ENCODE data around the gene PADI2. TPM values are rescaled to one million over a fixed set of nuclear protein-coding genes. Genes with fewer than 3 reads are reported as not detected.

Gene PADI2
- total and polyA plus RNA-seq, 4 donors = 0.25 to 2.4 (median 0.96) TPM

DNA sequence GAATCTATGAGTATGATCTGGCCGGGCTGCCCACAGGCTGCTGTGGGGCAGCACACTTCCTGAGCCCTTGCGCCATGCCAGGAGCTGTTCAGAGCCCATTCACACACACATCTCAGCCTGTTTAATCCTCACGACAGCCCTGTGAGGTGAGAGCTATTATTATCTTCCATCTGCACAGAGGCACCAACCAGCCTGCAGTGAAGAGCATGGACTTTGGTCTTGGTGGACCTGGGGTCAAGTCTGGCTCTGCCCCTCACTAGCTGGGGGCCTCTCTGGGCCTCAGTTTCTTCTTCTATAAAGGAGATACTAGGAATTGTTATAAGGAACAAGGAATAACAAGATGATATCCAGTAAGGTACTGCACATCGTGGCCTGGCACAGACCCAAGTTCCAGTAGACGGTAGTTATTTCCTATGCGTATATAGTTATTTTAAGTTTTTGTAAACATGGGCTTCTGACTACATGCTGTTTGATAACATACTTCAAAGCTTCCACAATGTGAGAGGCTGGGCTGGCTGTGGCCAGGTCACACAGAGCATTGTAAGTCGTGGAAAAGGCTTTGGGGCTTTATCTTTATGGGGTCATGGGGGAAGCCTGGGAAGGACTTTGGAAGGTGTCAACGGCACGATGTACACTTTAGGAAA lies 3.4 kb upstream of the PADI2 start:
- no peaks in the 10 kb centered on the region for H3K9me3 ChIP-seq (ENCODE audit: control insufficient read depth in 4 of 4, low read length in 3 of 4)
- H3K4me3 ChIP-seq (ENCODE audit: low read depth in 1 of 3, low read length in 3 of 3) = no peak overlapping the region
- no peak overlapping the region for H3K27ac ChIP-seq (ENCODE audit: low read depth in 1 of 2, low read length in 2 of 2)
- peaks cover 0 to 3% (median 0%) of the 10 kb centered on the region in 4 donors for H3K27me3 ChIP-seq (ENCODE audit: control insufficient read depth in 4 of 4, insufficient read depth in 4 of 4, low read length in 3 of 4)
- H3K9ac ChIP-seq (ENCODE audit: low read depth in 1 of 2, low read length in 2 of 2) = no peak overlapping the region
- H3K4me1 ChIP-seq (ENCODE audit: control insufficient read depth in 4 of 4, insufficient read depth in 4 of 4, low read length in 3 of 4) = peaks cover 0 to 8% (median 1%) of the 10 kb centered on the region in 4 donors
- 51% methylated on average over 9 of the region's 9 CpGs for WGBS
- H3K36me3 ChIP-seq (ENCODE audit: control insufficient read depth in 4 of 4, insufficient read depth in 3 of 4, low read depth in 1 of 4, low read length in 3 of 4) = no peaks in the 10 kb centered on the region
- DNase-seq (ENCODE audit: low spot score) = no peak
- TF ChIP-seq MAX (IDR thresholded peaks at IDR 0.05) = no peak
- TF ChIP-seq HNF4A (conservative IDR thresholded peaks at IDR 0.05) = peak in 1 of 2 donors; percentile 23

GRCh38 chr1:17121881-17122280 lies 2.6 kb upstream of the PADI2 start:
- TF ChIP-seq RXRA (IDR thresholded peaks at IDR 0.05) (no peak), MAX (IDR thresholded peaks at IDR 0.05) (no peak), RAD21 (IDR thresholded peaks at IDR 0.05) (no peak), SP1 (IDR thresholded peaks at IDR 0.05) (no peak), HNF4G (IDR thresholded peaks at IDR 0.05) (no peak), NR2F2 (IDR thresholded peaks at IDR 0.05) (no peak), ZBTB33 (IDR thresholded peaks at IDR 0.05) (no peak)
- H3K27me3 ChIP-seq (ENCODE audit: control insufficient read depth in 4 of 4, insufficient read depth in 4 of 4, low read length in 3 of 4) = peaks cover 0 to 4% (median 0%) of the 10 kb centered on the region in 4 donors
- WGBS = 88% methylated on average over 8 of the region's 8 CpGs
- H3K9me3 ChIP-seq (ENCODE audit: control insufficient read depth in 4 of 4, low read length in 3 of 4) = no peaks in the 10 kb centered on the region
- H3K9ac ChIP-seq (ENCODE audit: low read depth in 1 of 2, low read length in 2 of 2) = no peak overlapping the region
- H3K4me1 ChIP-seq (ENCODE audit: control insufficient read depth in 4 of 4, insufficient read depth in 4 of 4, low read length in 3 of 4) = peaks cover 0 to 8% (median 1%) of the 10 kb centered on the region in 4 donors
- H3K36me3 ChIP-seq (ENCODE audit: control insufficient read depth in 4 of 4, insufficient read depth in 3 of 4, low read depth in 1 of 4, low read length in 3 of 4) = no peaks in the 10 kb centered on the region
- no peak for DNase-seq (ENCODE audit: low spot score)
- H3K27ac ChIP-seq (ENCODE audit: low read depth in 1 of 2, low read length in 2 of 2) = no peak overlapping the region
- H3K4me3 ChIP-seq (ENCODE audit: low read depth in 1 of 3, low read length in 3 of 3) = no peak overlapping the region

GRCh38 chr1:17120962-17121837 lies 1.9 kb upstream of the PADI2 start:
- Histone ChIP-seq H3K27me3 (ENCODE audit: control insufficient read depth in 4 of 4, insufficient read depth in 4 of 4, low read length in 3 of 4) (peaks cover 0 to 5% (median 0%) of the 10 kb centered on the region in 4 donors), H3K36me3 (ENCODE audit: control insufficient read depth in 4 of 4, insufficient read depth in 3 of 4, low read depth in 1 of 4, low read length in 3 of 4) (no peaks in the 10 kb centered on the region), H3K27ac (ENCODE audit: low read depth in 1 of 2, low read length in 2 of 2) (no peak overlapping the region), H3K4me3 (ENCODE audit: low read depth in 1 of 3, low read length in 3 of 3) (no peak overlapping the region), H3K4me1 (ENCODE audit: control insufficient read depth in 4 of 4, insufficient read depth in 4 of 4, low read length in 3 of 4) (peaks cover 0 to 8% (median 1%) of the 10 kb centered on the region in 4 donors), H3K9me3 (ENCODE audit: control insufficient read depth in 4 of 4, low read length in 3 of 4) (no peaks in the 10 kb centered on the region), H3K9ac (ENCODE audit: low read depth in 1 of 2, low read length in 2 of 2) (no peak overlapping the region)
- 85% methylated on average over 23 of the region's 23 CpGs for WGBS
- TF ChIP-seq FOXA1 (IDR thresholded peaks at IDR 0.05) = no peak
- no peak for TF ChIP-seq RAD21 (IDR thresholded peaks at IDR 0.05)
- TF ChIP-seq TAF1 (conservative IDR thresholded peaks at IDR 0.05) = no peak
- TF ChIP-seq REST (IDR thresholded peaks at IDR 0.05) = no peak
- no peak for TF ChIP-seq HNF4A (conservative IDR thresholded peaks at IDR 0.05)
- TF ChIP-seq ATF3 (IDR thresholded peaks at IDR 0.05) = no peak
- TF ChIP-seq, protein P1, sequence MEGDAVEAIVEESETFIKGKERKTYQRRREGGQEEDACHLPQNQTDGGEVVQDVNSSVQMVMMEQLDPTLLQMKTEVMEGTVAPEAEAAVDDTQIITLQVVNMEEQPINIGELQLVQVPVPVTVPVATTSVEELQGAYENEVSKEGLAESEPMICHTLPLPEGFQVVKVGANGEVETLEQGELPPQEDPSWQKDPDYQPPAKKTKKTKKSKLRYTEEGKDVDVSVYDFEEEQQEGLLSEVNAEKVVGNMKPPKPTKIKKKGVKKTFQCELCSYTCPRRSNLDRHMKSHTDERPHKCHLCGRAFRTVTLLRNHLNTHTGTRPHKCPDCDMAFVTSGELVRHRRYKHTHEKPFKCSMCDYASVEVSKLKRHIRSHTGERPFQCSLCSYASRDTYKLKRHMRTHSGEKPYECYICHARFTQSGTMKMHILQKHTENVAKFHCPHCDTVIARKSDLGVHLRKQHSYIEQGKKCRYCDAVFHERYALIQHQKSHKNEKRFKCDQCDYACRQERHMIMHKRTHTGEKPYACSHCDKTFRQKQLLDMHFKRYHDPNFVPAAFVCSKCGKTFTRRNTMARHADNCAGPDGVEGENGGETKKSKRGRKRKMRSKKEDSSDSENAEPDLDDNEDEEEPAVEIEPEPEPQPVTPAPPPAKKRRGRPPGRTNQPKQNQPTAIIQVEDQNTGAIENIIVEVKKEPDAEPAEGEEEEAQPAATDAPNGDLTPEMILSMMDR (IDR thresholded peaks at IDR 0.05; ENCODE audit: low read depth, low read length, missing input control) = no peak
- no peak for TF ChIP-seq MAX (IDR thresholded peaks at IDR 0.05)
- no peak for TF ChIP-seq RXRA (IDR thresholded peaks at IDR 0.05)
- no peak for TF ChIP-seq HNF4G (IDR thresholded peaks at IDR 0.05)
- no peak for DNase-seq (ENCODE audit: low spot score)

Measured in liver (tissue), 9 donors.